IPS-18c (cell line): Measurements from ENCODE around the gene SLC31A1.

Source experiments
- H3K4me3 ChIP-seq: 2 replicates; pipeline ENCODE4 v1.7.0; 2013; ENCODE audit warnings: low read depth, mild to moderate bottlenecking, low read length, moderate library complexity; ENCODE audit not compliant: insufficient read depth
- H3K9me3 ChIP-seq: one replicate; pipeline ENCODE4 v1.6.1; 2013; ENCODE audit warnings: mild to moderate bottlenecking, low read length, moderate library complexity; ENCODE audit not compliant: control insufficient read depth, insufficient read depth

SLC31A1 gene

DNA sequence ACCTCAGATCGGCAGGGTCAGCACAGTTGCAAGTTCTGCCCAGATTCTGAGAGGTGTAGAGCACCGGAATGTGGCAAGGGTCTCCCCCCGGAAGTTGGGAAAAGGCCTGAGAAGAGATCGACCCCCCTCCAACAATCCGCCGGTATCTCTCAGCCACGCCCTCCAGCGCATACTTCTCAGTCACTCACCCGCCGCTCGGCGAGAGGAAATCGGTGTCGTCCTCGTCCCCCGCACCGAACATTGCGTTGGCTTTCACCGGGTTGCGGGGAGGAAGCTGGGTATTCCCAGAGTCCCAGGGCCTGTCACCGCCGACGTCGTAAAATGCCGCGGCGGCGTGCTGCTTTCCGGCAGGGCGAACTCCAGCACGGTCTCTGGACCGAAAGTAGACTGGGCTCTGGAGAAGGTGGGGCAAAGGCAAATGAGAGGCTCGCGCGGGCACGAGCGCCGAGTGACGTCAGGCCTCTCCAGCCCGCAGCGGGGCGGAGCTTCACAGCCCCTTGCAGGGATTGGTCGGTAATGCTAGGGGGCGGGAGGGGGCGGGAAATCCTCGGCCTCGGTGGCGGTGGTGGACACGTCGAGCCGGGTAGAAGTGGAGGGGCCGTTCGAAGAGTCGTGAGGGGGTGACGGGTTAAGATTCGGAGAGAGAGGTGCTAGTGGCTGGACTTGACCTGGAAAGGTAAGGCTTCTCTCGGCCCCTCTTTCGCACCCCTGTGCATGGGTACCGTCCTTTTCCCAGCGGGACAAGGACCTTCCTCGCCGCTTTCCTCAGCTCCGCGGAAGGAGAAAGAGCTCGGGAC is at the start of gene SLC31A1, which contains the start of gene FKBP15:
Gene SLC31A1, plus strand, starts transcription at position 542 of the 797 bp plus-strand sequence. CDS start 34,605 bp downstream, outside the sequence.
Gene FKBP15, minus strand, starts transcription at position 275 of the 797 bp plus-strand sequence. Its CDS starts 34 bp downstream, at position 241.
- H3K4me3 ChIP-seq, result peak within 1 kb of the TSS; percentile 74

DNA sequence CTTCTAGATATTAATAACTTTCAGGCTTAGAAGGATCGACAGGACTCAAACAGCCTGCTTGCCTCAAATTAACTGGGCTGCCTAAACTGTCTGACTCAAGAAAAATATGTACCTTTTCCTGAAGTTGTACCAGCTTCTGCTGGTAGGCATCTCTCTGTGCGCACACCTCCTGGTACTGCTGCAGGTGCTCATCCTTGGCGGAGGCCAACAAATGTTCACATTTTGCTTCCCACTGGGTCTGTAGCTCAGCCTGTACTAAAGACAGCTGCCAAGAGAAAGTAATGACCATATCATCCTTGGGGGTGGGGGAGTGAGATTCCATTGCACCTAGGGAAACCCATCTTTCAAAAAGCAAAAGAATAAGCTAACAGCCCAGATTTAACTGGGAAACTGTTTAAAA is 48.0 kb upstream of the SLC31A1 start:
- no peak overlapping the region for H3K4me3 ChIP-seq
- no peaks in the 10 kb centered on the region for H3K9me3 ChIP-seq

More for the DNA sequence above, at the start of gene SLC31A1, which contains the start of gene FKBP15:
- no peaks in the 10 kb centered on the region for H3K9me3 ChIP-seq

DNA sequence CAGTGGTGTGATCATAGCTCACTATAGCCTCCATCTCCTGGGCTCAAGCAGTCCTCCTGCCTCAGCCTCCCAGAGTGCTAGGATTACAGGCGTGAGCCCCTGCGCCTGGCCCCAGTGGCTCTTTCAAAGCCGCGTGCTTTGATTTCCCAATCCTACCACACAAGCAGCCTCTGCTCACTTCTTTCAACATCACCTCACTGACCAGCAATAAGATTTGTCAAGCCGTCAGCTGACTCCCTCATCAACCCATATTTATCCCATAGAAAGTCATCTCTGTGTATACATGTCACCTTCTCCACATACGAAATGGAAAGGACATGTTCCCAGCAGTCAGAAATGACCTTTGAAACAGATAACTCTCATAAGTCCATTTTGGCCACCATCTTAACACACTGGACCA is 44.5 kb upstream of the SLC31A1 start:
- Histone ChIP-seq H3K4me3 (no peak overlapping the region), H3K9me3 (no peaks in the 10 kb centered on the region)

- Histone ChIP-seq H3K9me3 (no peaks in the 10 kb centered on the region), H3K4me3 (no peak overlapping the region)
Observed at GRCh38 chr9:113177251-113177650, 44.1 kb upstream of the SLC31A1 start.

- Histone ChIP-seq H3K4me3 (no peak overlapping the region), H3K9me3 (no peaks in the 10 kb centered on the region)
Observed at GRCh38 chr9:113178087-113178486, 43.3 kb upstream of the SLC31A1 start.

- Histone ChIP-seq H3K4me3 (no peak overlapping the region), H3K9me3 (no peaks in the 10 kb centered on the region)
Observed at GRCh38 chr9:113179839-113180238, 41.5 kb upstream of the SLC31A1 start.

- H3K4me3 ChIP-seq, result no peak overlapping the region
- H3K9me3 ChIP-seq, result no peaks in the 10 kb centered on the region
Observed at GRCh38 chr9:113181165-113181564, 40.2 kb upstream of the SLC31A1 start.

- no peaks in the 10 kb centered on the region for H3K9me3 ChIP-seq
- no peak overlapping the region for H3K4me3 ChIP-seq
Observed at GRCh38 chr9:113183956-113184488, 37.3 kb upstream of the SLC31A1 start.

- Histone ChIP-seq H3K9me3 (no peaks in the 10 kb centered on the region), H3K4me3 (no peak overlapping the region)
Observed at GRCh38 chr9:113184539-113184938, 36.8 kb upstream of the SLC31A1 start.

DNA sequence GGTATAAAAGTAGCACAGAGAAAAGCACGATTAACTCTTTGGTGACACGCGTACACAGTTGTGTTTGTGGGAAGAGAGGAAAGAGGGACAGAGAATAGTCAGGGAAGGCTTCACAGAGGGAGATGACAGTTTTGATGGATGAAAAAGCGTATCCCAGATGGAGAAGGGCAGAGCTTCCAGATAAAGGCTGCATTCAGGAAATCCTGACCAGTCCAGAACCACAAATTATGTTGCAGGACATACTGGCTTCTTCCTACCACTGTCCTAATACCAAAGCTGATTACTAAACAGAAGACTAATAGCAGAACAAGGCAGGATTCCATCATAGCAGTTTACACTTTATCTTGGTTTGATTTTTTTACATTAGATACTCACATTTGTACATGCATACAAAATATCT is 36.1 kb upstream of the SLC31A1 start:
- H3K9me3 ChIP-seq, result no peaks in the 10 kb centered on the region

DNA sequence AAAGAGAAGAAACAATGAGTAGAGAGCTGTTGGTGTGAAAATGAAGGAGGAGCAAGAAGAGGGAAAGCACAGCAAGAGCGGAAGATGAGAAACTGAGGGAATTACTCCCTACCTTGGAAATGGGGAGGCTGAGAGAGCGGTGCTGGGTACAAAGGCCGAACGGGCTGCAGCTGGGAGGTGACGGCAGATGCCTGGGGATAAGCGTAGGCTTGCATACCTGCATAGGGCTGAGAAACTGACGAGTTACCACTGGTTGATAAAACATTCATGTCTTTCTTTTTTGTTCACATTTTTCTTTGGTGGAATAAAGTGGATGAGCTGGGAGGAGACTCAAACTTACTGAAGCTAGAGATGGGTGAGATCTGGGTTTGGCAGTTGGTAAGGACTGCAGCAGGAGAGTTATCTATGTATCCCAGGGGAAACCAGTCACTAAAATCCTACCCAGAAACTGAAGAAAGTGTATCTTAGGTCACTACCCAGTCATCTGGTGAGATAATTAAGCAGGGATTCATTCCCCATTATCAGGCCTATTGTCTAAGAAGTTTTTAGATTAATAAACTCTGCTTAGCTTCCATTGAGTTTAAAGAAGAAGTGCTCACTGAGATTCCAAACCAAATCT is 35.1 kb upstream of the SLC31A1 start:
- Histone ChIP-seq H3K9me3 (no peaks in the 10 kb centered on the region), H3K4me3 (no peak overlapping the region)

More for the DNA sequence above, 36.1 kb upstream of the SLC31A1 start:
- H3K4me3 ChIP-seq, result no peak overlapping the region

- no peak overlapping the region for H3K4me3 ChIP-seq
- H3K9me3 ChIP-seq, result no peaks in the 10 kb centered on the region
Observed at GRCh38 chr9:113187929-113188595, 33.3 kb upstream of the SLC31A1 start.

DNA sequence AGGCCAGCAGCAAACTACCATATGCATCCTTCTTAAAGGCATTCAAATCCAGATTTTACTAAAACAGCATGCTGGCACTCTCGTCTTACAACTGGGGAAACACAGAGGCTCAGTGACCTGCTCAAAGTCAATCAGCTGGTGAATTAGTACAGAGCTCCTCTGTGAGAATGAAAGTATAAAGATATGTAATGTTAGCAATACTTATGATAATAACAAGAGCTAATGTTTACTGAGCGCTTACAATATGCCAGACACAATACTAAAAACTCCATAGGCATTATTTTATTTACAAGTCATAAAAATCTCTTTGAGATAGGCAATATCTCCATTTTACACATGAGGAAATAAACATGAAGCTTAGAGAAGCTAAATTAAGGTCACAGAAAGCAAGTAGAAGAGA is 28.9 kb upstream of the SLC31A1 start:
- Histone ChIP-seq H3K9me3 (no peaks in the 10 kb centered on the region), H3K4me3 (no peak overlapping the region)

- no peak overlapping the region for H3K4me3 ChIP-seq
- H3K9me3 ChIP-seq, result no peaks in the 10 kb centered on the region
Observed at GRCh38 chr9:113199683-113200329, 21.5 kb upstream of the SLC31A1 start.

GRCh38 chr9:113205432-113205831 is 15.9 kb upstream of the SLC31A1 start:
- Histone ChIP-seq H3K4me3 (no peak overlapping the region), H3K9me3 (no peaks in the 10 kb centered on the region)

- H3K4me3 ChIP-seq, result no peak overlapping the region
- H3K9me3 ChIP-seq, result no peaks in the 10 kb centered on the region
Observed at GRCh38 chr9:113205861-113206260, 15.5 kb upstream of the SLC31A1 start.

DNA sequence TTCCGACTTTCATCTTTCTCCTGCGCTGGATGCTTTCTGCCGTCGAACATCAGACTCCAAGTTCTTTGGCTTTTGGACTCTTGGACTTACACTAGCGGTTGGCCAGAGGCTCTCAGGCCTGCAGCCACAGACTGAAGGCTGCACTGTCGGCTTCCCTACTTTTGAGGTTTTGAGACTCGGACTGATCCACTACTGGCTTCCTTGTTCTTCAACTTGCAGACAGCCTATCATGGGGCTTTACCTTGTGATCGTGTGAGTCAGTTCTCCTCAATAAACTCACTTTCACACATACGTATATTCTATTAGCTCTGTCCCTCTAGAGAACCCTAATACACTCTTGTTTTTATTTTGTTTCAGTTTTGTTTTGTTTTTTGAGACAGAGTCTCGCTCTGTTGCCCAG is 10.5 kb upstream of the SLC31A1 start:
- H3K9me3 ChIP-seq, result no peaks in the 10 kb centered on the region
- H3K4me3 ChIP-seq, result no peak overlapping the region
